Adrenal gland (tissue), 5 donors: Measurements from ENCODE around the gene PYGB.

Source experiments
- CTCF ChIP-seq, 6 experiments: fragments of 450-650 bp in 4 of 6; fragments of 200-600 bp in 2 of 6; sonication (generic) in 1 of 6; IDR thresholded peaks; 1 replicate in 5 of 6; 2 replicates in 1 of 6; pipeline versions ENCODE4 v1.5.1 to v1.8.0; 2016 to 2021; ENCODE audit warnings: antibody characterized with exemption in 6 of 6, mild to moderate bottlenecking in 2 of 6, moderate library complexity in 1 of 6
- POLR2A ChIP-seq, 2 donors: fragments of 450-650 bp; IDR thresholded peaks; one replicate each; pipeline ENCODE4 v1.6.1; 2017; ENCODE audit warnings: antibody characterized with exemption in 2 of 2, mild to moderate bottlenecking in 2 of 2, moderate library complexity in 1 of 2
- donor health status: DM: no; HTN: no; CAD: no.

GRCh38 chr20:25198663-25199383 lies 49.1 kb upstream of the PYGB start:
- TF ChIP-seq POLR2A (IDR thresholded peaks at IDR 0.05) (no peak), CTCF (IDR thresholded peaks at IDR 0.05) (no peak)
